B cell (primary cell): ENCODE results near the gene ATF7IP2. TPM values are rescaled to one million over a fixed set of nuclear protein-coding genes. Genes with fewer than 3 reads are reported as not detected.

ENCODE experiments used
- ATAC-seq: fragments of 200-7000 bp; cut with Tn5 transposase; one replicate; pipeline ENCODE4 v1.10.0; 2021; ENCODE audit warnings: low read depth, mild to moderate bottlenecking, moderate number of reproducible peaks, moderate library complexity
- CTCF ChIA-PET: fragments of 350-600 bp; sonication (Branson Sonifier 250); formaldehyde crosslinking; loops from one replicate; lab custom pipeline; 2021; ENCODE audit warnings: antibody characterized with exemption, inconsistent platforms; lab: Charles Lee
- POLR2A ChIA-PET: fragments of 350-600 bp; sonication (Branson Sonifier 250); formaldehyde crosslinking; loops from one replicate; lab custom pipeline; 2021; ENCODE audit warnings: antibody characterized with exemption; lab: Charles Lee
- DNase-seq: peaks from one replicate; pipeline ENCODE4 v3.0.0; 2013
- H2AFZ ChIP-seq: 2 replicates; pipeline ENCODE4 v1.6.1; 2012; ENCODE audit warnings: mild to moderate bottlenecking, low read depth, low read length; ENCODE audit not compliant: insufficient read depth, poor library complexity, severe bottlenecking
- H3K27ac ChIP-seq, 2 donors: 1 replicate in 1 of 2; 2 replicates in 1 of 2; pipeline ENCODE4 v1.5.1; 2012 to 2013; ENCODE audit warnings: low read length in 2 of 2, mild to moderate bottlenecking in 2 of 2, moderate library complexity in 1 of 2
- H3K27me3 ChIP-seq, 4 experiments: fragments of 200-600 bp in 1 of 4; sonication (generic) in 1 of 4; replicated peaks in 1 of 4; 1 replicate in 2 of 4; 2 replicates in 2 of 4; pipeline versions ENCODE4 v1.6.1 to v1.7.0; 2013 to 2016; ENCODE audit warnings: low read length in 3 of 4, mild to moderate bottlenecking in 2 of 4, mixed read lengths in 1 of 4, moderate library complexity in 1 of 4; ENCODE audit not compliant: insufficient read depth in 4 of 4, control insufficient read depth in 3 of 4; ENCODE audit errors: control extremely low read depth in 1 of 4
- H3K36me3 ChIP-seq, 2 experiments: replicated peaks in 1 of 2; 1 replicate in 1 of 2; 2 replicates in 1 of 2; pipeline versions ENCODE4 v1.6.1 to v1.7.1; 2013; ENCODE audit warnings: low read length in 1 of 2; ENCODE audit not compliant: insufficient read depth in 2 of 2, control insufficient read depth in 1 of 2; ENCODE audit errors: control extremely low read depth in 1 of 2, extremely low read depth in 1 of 2
- H3K4me1 ChIP-seq, 2 donors: fragments of 200-600 bp in 1 of 2; sonication (generic) in 1 of 2; 1 replicate in 1 of 2; 2 replicates in 1 of 2; pipeline versions ENCODE4 v1.5.1 to v1.6.1; 2013 to 2017; ENCODE audit warnings: low read length in 2 of 2; ENCODE audit not compliant: control insufficient read depth in 2 of 2, insufficient read depth in 2 of 2
- H3K4me2 ChIP-seq: replicated peaks from 2 replicates; pipeline ENCODE3; 2012; ENCODE audit warnings: mild to moderate bottlenecking, low read depth, low read length; ENCODE audit not compliant: poor library complexity, severe bottlenecking
- H3K4me3 ChIP-seq, 5 experiments: fragments of 200-600 bp in 1 of 5; sonication (generic) in 1 of 5; 1 replicate in 3 of 5; 2 replicates in 2 of 5; pipeline versions ENCODE4 v1.5.1 to v1.7.0; 2011 to 2016; ENCODE audit warnings: low read length in 4 of 5, mild to moderate bottlenecking in 4 of 5, low read depth in 2 of 5, control low read depth in 1 of 5, moderate library complexity in 1 of 5; ENCODE audit not compliant: insufficient read depth in 1 of 5; ENCODE audit errors: control extremely low read depth in 1 of 5, extremely low read depth in 1 of 5
- H3K79me2 ChIP-seq: fragments of 200-600 bp; sonication (generic); one replicate; pipeline ENCODE4 v1.6.0; 2016; ENCODE audit warnings: low read length; ENCODE audit not compliant: control insufficient read depth, insufficient read depth
- H3K9ac ChIP-seq: fragments of 200-600 bp; sonication (generic); 2 replicates; pipeline ENCODE4 v1.6.1; 2017; ENCODE audit warnings: mild to moderate bottlenecking, low read length, moderate library complexity
- H3K9me3 ChIP-seq, 3 donors: one replicate each; pipeline versions ENCODE4 v1.6.1 to v1.7.1; 2013; ENCODE audit warnings: low read length in 2 of 3; ENCODE audit not compliant: control insufficient read depth in 2 of 3, insufficient read depth in 1 of 3; ENCODE audit errors: control extremely low read depth in 1 of 3
- H4K20me1 ChIP-seq: 2 replicates; pipeline ENCODE4 v1.6.0; 2012; ENCODE audit warnings: mild to moderate bottlenecking, low read length; ENCODE audit not compliant: insufficient read depth, control insufficient read depth, poor library complexity, severe bottlenecking
- H3K27ac Mint-ChIP-seq: one replicate; pipeline ENCODE4 v1.8.0; 2021; ENCODE audit warnings: mixed read lengths
- H3K27me3 Mint-ChIP-seq: one replicate; pipeline ENCODE4 v1.8.0; 2021; ENCODE audit warnings: mixed read lengths
- H3K4me1 Mint-ChIP-seq: one replicate; pipeline ENCODE4 v1.8.0; 2021; ENCODE audit warnings: mixed read lengths
- H3K4me3 Mint-ChIP-seq: one replicate; pipeline ENCODE4 v1.8.0; 2021; ENCODE audit warnings: mixed read lengths
- H3K9me3 Mint-ChIP-seq: one replicate; pipeline ENCODE4 v1.8.0; 2022; ENCODE audit warnings: mixed read lengths; ENCODE audit not compliant: insufficient read depth
- EZH2 ChIP-seq: IDR thresholded peaks from 2 replicates; pipeline ENCODE4 v1.6.1; 2012; ENCODE audit warnings: borderline replicate concordance, low read depth, mild to moderate bottlenecking, moderate library complexity, low read length; ENCODE audit not compliant: insufficient read depth, poor library complexity, severe bottlenecking
- WGBS: methylation state at CpG from one replicate; pipeline ENCODE4 v1.1.5; 2013; ENCODE audit warnings: missing lambda C conversion rate; ENCODE audit not compliant: insufficient coverage; 5-methylcytosine and 5-hydroxymethylcytosine counted together
- intact Hi-C: fragments of 100-400 bp; cut with micrococcal nuclease; formaldehyde crosslinking; loops from one replicate; pipeline ENCODE4 v1.10.0; 2022
- polyA plus RNA-seq: library from polyadenylated mRNA; depleted of rRNA; stranded (reverse); fragments of >200 nt; gene quantifications from 2 replicates; pipeline ENCODE4 v1.2.3, GENCODE V29; 2012
- total RNA-seq, 2 donors: library from RNA; stranded (reverse); fragments of 120-200 nt in 1 of 2; gene quantifications; 1 replicate in 1 of 2; 2 replicates in 1 of 2; pipeline versions ENCODE4 v1.2.3 to v1.2.4, GENCODE V29; 2013 to 2022
- TF ChIP-seq, protein P1 (sequence below): fragments of 200-600 bp; IDR thresholded peaks from one replicate; pipeline ENCODE4 v1.8.0; 2022; ENCODE audit warnings: antibody characterized with exemption, mild to moderate bottlenecking

Gene ATF7IP2
- total and polyA plus RNA-seq, 2 donors (not counting 1 experiment from before 2014, with no cell fraction given): 67.5 to 105 TPM

DNA sequence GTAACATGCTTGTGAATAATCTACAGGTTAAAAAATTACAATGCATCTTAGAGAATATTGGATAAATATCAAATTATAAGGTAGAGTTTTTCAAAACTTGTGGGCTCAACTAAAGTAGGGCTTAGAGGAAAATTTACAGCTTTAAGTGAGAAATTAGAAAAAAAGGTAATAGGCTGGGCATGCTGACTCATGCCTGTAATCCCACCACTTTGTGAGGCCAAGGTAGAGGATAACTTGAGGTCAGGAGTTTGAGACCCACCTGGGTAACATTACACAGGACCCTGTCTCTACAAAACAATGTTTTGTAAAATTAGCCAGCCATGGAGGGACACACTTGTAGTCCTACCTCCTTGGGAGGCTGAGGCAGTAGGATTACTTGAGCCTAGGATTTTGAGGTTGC lies 4.5 kb downstream of the ATF7IP2 start:
- no peak overlapping the region for H3K4me3 ChIP-seq

DNA sequence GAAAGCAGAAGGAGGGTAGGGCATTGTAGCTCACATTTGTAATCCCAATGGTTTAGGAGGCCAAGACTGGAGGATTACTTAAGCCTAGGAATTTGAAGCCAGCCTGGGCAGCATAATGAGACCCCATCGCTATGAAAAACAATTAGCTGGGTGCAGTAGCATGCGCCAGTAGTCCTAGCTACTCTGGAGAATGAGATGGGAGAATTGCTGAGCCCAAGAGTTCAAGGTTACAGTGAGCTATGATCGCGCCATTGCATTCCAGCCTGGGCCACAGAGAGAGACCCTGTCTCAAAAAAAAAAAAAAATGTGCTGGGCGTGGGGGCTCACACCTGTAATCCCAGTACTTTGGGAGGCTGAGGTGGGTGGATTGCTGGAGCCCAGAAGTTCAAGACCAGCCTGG lies 5.0 kb downstream of the ATF7IP2 start:
- peak overlapping the region; percentile 46 for H3K27ac Mint-ChIP-seq
- POLR2A ChIA-PET: interaction anchor here (0.5 kb wide), 1 partner anchor 29 kb away, joined by 3 read pairs; no protein-coding TSS in a partner anchor
- peaks cover 80% of the 10 kb centered on the region for H3K79me2 ChIP-seq
- H3K9me3 ChIP-seq: peaks cover 0 to under 1% (median 0%) of the 10 kb centered on the region in 3 donors
- intact Hi-C loops: no loop called here
- no peak for DNase-seq
- no peak overlapping the region for H3K4me3 Mint-ChIP-seq
- no peak overlapping the region for H3K4me2 ChIP-seq
- no peak for ATAC-seq
- no peaks in the 10 kb centered on the region for H3K27me3 Mint-ChIP-seq
- H3K27me3 ChIP-seq: no peaks in the 10 kb centered on the region
- no peak overlapping the region for H3K4me3 ChIP-seq
- 100% methylated on average over 5 of the region's 5 CpGs for WGBS
- CTCF ChIA-PET: interaction anchor here (1.3 to 1.4 kb wide), 2 partner anchors 13 to 134 kb away, joined by 3 to 4 read pairs; no protein-coding TSS in a partner anchor
- H3K4me1 Mint-ChIP-seq: peaks cover 49% of the 10 kb centered on the region
- H3K9me3 Mint-ChIP-seq: no peaks in the 10 kb centered on the region
- no peak for TF ChIP-seq EZH2
- TF ChIP-seq, protein P1, sequence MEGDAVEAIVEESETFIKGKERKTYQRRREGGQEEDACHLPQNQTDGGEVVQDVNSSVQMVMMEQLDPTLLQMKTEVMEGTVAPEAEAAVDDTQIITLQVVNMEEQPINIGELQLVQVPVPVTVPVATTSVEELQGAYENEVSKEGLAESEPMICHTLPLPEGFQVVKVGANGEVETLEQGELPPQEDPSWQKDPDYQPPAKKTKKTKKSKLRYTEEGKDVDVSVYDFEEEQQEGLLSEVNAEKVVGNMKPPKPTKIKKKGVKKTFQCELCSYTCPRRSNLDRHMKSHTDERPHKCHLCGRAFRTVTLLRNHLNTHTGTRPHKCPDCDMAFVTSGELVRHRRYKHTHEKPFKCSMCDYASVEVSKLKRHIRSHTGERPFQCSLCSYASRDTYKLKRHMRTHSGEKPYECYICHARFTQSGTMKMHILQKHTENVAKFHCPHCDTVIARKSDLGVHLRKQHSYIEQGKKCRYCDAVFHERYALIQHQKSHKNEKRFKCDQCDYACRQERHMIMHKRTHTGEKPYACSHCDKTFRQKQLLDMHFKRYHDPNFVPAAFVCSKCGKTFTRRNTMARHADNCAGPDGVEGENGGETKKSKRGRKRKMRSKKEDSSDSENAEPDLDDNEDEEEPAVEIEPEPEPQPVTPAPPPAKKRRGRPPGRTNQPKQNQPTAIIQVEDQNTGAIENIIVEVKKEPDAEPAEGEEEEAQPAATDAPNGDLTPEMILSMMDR: no peak
- H3K36me3 ChIP-seq: no peaks in the 10 kb centered on the region
- H3K27ac ChIP-seq: no peak overlapping the region
- no peak overlapping the region for H2AFZ ChIP-seq
- H4K20me1 ChIP-seq: no peaks in the 10 kb centered on the region
- H3K4me1 ChIP-seq: peaks cover 11 to 20% of the 10 kb centered on the region in 2 donors
- no peak overlapping the region for H3K9ac ChIP-seq

More for the DNA sequence above, 4.5 kb downstream of the ATF7IP2 start:
- H3K27ac ChIP-seq: no peak overlapping the region
- no peak overlapping the region for H3K4me2 ChIP-seq
- DNase-seq (no peak), ATAC-seq (no peak)
- H3K4me1 Mint-ChIP-seq: peaks cover 53% of the 10 kb centered on the region
- TF ChIP-seq, protein P1: no peak
- no peak for TF ChIP-seq EZH2
- H3K9ac ChIP-seq: no peak overlapping the region
- ChIA-PET POLR2A (interaction anchor here (0.5 kb wide), 1 partner anchor 28 kb away, joined by 3 read pairs; no protein-coding TSS in a partner anchor), CTCF (interaction anchor here (1.2 kb wide), 1 partner anchor 133 kb away, joined by 5 read pairs; no protein-coding TSS in a partner anchor)
- H3K79me2 ChIP-seq: peaks cover 80% of the 10 kb centered on the region
- H3K4me1 ChIP-seq: peaks cover 11 to 20% of the 10 kb centered on the region in 2 donors
- H3K36me3 ChIP-seq: no peaks in the 10 kb centered on the region
- H3K9me3 Mint-ChIP-seq: no peaks in the 10 kb centered on the region
- no peaks in the 10 kb centered on the region for H4K20me1 ChIP-seq
- no peaks in the 10 kb centered on the region for H3K27me3 ChIP-seq
- H2AFZ ChIP-seq: no peak overlapping the region
- intact Hi-C loops: no loop called here
- peak overlapping the region; percentile 46 for H3K27ac Mint-ChIP-seq
- peaks cover 0 to 6% (median 0%) of the 10 kb centered on the region in 3 donors for H3K9me3 ChIP-seq
- no peak overlapping the region for H3K4me3 Mint-ChIP-seq
- no peaks in the 10 kb centered on the region for H3K27me3 Mint-ChIP-seq
